IMR-90 (cell line): Measurements from ENCODE around the gene ST6GALNAC4. TPM values are rescaled to one million over a fixed set of nuclear protein-coding genes. Genes with fewer than 3 reads are reported as not detected.

Source experiments
- ATAC-seq: fragments of 200-7000 bp; cut with Tn5 transposase; 2 replicates; pipeline ENCODE4 v1.9.1; 2020; ENCODE audit warnings: low read depth, mild to moderate bottlenecking, moderate library complexity
- BruUV-seq: library from RNA; stranded (reverse); fragments of 400-500 nt; replicated peaks from 2 replicates; lab custom pipeline; 2021; lab: Mats Ljungman, UMichigan
- CTCF ChIA-PET: fragments of 300-600 bp; formaldehyde crosslinking; extraction: SDS; loops from one replicate; lab custom pipeline; 2021; ENCODE audit warnings: antibody characterized with exemption; lab: Yijun Ruan, JAX
- POLR2A ChIA-PET: fragments of 300-600 bp; sonication (Branson Sonifier 250); formaldehyde crosslinking; loops from one replicate; lab custom pipeline; 2022; ENCODE audit warnings: antibody characterized with exemption; ENCODE audit not compliant: unreplicated experiment; lab: Charles Lee
- DNase-seq: peaks from one replicate; pipeline ENCODE4 v3.0.0; 2013
- H2AFZ ChIP-seq: replicated peaks from 2 replicates; pipeline ENCODE3; 2013; ENCODE audit warnings: low read length, mild to moderate bottlenecking; ENCODE audit not compliant: poor library complexity
- H2AK5ac ChIP-seq: 2 replicates; pipeline ENCODE4 v1.6.1; 2013; ENCODE audit warnings: low read depth, low read length, inconsistent platforms
- H2AK9ac ChIP-seq: replicated peaks from 2 replicates; pipeline ENCODE3; 2013; ENCODE audit warnings: mild to moderate bottlenecking, low read depth, low read length, moderate library complexity; ENCODE audit not compliant: poor library complexity
- H2BK120ac ChIP-seq: 2 replicates; pipeline ENCODE4 v1.6.1; 2013; ENCODE audit warnings: low read depth, low read length, inconsistent platforms
- H2BK15ac ChIP-seq: 3 replicates; pipeline ENCODE4 v1.6.1; 2013; ENCODE audit warnings: low read depth, low read length, inconsistent platforms
- H2BK20ac ChIP-seq: 2 replicates; pipeline ENCODE4 v1.6.1; 2013; ENCODE audit warnings: low read depth, mild to moderate bottlenecking, inconsistent platforms, low read length, moderate library complexity
- H2BK5ac ChIP-seq: 2 replicates; pipeline ENCODE4 v1.6.1; 2013; ENCODE audit warnings: mild to moderate bottlenecking, low read depth, low read length, inconsistent platforms; ENCODE audit not compliant: poor library complexity, severe bottlenecking
- H3K14ac ChIP-seq: replicated peaks from 2 replicates; pipeline ENCODE4 v1.6.1; 2013; ENCODE audit warnings: low read depth, low read length, inconsistent platforms
- H3K18ac ChIP-seq: 2 replicates; pipeline ENCODE4 v1.6.1; 2013; ENCODE audit warnings: low read depth, low read length, control low read depth
- H3K23ac ChIP-seq: 2 replicates; pipeline ENCODE4 v1.6.1; 2013; ENCODE audit warnings: low read depth, low read length, inconsistent platforms
- H3K27ac ChIP-seq: 2 replicates; pipeline ENCODE4 v1.5.1; 2013; ENCODE audit warnings: mild to moderate bottlenecking, control low read depth, low read length; ENCODE audit not compliant: insufficient read depth
- H3K27me3 ChIP-seq: 2 replicates; pipeline ENCODE4 v1.6.1; 2013; ENCODE audit warnings: low read length; ENCODE audit not compliant: control insufficient read depth, insufficient read depth
- H3K36me3 ChIP-seq: 2 replicates; pipeline ENCODE4 v1.6.1; 2013; ENCODE audit warnings: low read length, mixed read lengths; ENCODE audit not compliant: control insufficient read depth, insufficient read depth
- H3K4ac ChIP-seq: 2 replicates; pipeline ENCODE4 v1.6.1; 2013; ENCODE audit warnings: low read depth, low read length, inconsistent platforms
- H3K4me1 ChIP-seq: 2 replicates; pipeline ENCODE4 v1.6.1; 2013; ENCODE audit warnings: low read length, mixed read lengths; ENCODE audit not compliant: control insufficient read depth, insufficient read depth
- H3K4me2 ChIP-seq: 2 replicates; pipeline ENCODE4 v1.6.1; 2013; ENCODE audit warnings: low read depth, mild to moderate bottlenecking, control low read depth, low read length, moderate library complexity
- H3K4me3 ChIP-seq: 2 replicates; pipeline ENCODE4 v1.5.1; 2013; ENCODE audit warnings: low read depth, mild to moderate bottlenecking, control low read depth, low read length, moderate library complexity; ENCODE audit not compliant: insufficient read depth
- H3K56ac ChIP-seq: 2 replicates; pipeline ENCODE4 v1.6.1; 2013; ENCODE audit warnings: low read length, inconsistent platforms; ENCODE audit not compliant: insufficient read depth; ENCODE audit errors: extremely low read depth
- H3K79me1 ChIP-seq, 2 experiments: 2 replicates each; pipeline ENCODE4 v1.6.1; 2013; ENCODE audit warnings: low read length in 2 of 2, inconsistent platforms in 1 of 2, low read depth in 1 of 2
- H3K9ac ChIP-seq: 2 replicates; pipeline ENCODE4 v1.6.1; 2013; ENCODE audit warnings: low read depth, low read length, control low read depth
- H3K9me1 ChIP-seq: 2 replicates; pipeline ENCODE4 v1.6.1; 2013; ENCODE audit warnings: low read length, inconsistent platforms; ENCODE audit not compliant: insufficient read depth
- H3K9me3 ChIP-seq: 2 replicates; pipeline ENCODE4 v1.6.1; 2013; ENCODE audit warnings: low read length; ENCODE audit not compliant: control insufficient read depth, insufficient read depth
- H4K20me1 ChIP-seq: 2 replicates; pipeline ENCODE4 v1.6.1; 2013; ENCODE audit warnings: low read length, inconsistent platforms; ENCODE audit not compliant: insufficient read depth
- H4K5ac ChIP-seq: 2 replicates; pipeline ENCODE4 v1.6.1; 2013; ENCODE audit warnings: mild to moderate bottlenecking, low read depth, low read length, control low read depth
- H4K8ac ChIP-seq, 2 experiments: 2 replicates each; pipeline ENCODE4 v1.6.1; 2013; ENCODE audit warnings: low read depth in 2 of 2, low read length in 2 of 2, control low read depth in 1 of 2, inconsistent platforms in 1 of 2
- H4K91ac ChIP-seq: 2 replicates; pipeline ENCODE4 v1.6.1; 2013; ENCODE audit warnings: low read depth, low read length, inconsistent platforms; ENCODE audit not compliant: insufficient read depth
- BHLHE40 ChIP-seq: fragments of 150-350 bp; IDR thresholded peaks from 2 replicates; pipeline ENCODE4 v1.6.1; 2016; ENCODE audit warnings: mild to moderate bottlenecking, low read depth, low read length
- CEBPB ChIP-seq: IDR thresholded peaks from 2 replicates; pipeline ENCODE4 v1.6.1; 2012; ENCODE audit warnings: low read depth, low read length, improper control_type of control experiment
- CHD1 ChIP-seq: IDR thresholded peaks from 2 replicates; pipeline ENCODE4 v1.6.1; 2012; ENCODE audit warnings: low read depth, low read length, improper control_type of control experiment
- CTCF ChIP-seq: conservative IDR thresholded peaks from 2 replicates; pipeline ENCODE4 v1.5.1; 2012; ENCODE audit warnings: mild to moderate bottlenecking, low read depth, low read length, improper control_type of control experiment
- ELK1 ChIP-seq: fragments of 150-350 bp; IDR thresholded peaks from 2 replicates; pipeline ENCODE4 v1.6.1; 2016; ENCODE audit warnings: low read depth, mild to moderate bottlenecking, low read length, moderate library complexity, borderline replicate concordance
- FOS ChIP-seq: fragments of 150-350 bp; IDR thresholded peaks from 2 replicates; pipeline ENCODE4 v1.6.1; 2016; ENCODE audit warnings: low read depth, low read length
- MAFK ChIP-seq: IDR thresholded peaks from 2 replicates; pipeline ENCODE4 v1.6.1; 2012; ENCODE audit warnings: low read depth, low read length, improper control_type of control experiment
- MAZ ChIP-seq: IDR thresholded peaks from 2 replicates; pipeline ENCODE4 v1.6.1; 2012; ENCODE audit warnings: low read depth, mild to moderate bottlenecking, low read length, improper control_type of control experiment, moderate library complexity, borderline replicate concordance
- MXI1 ChIP-seq: IDR thresholded peaks from 2 replicates; pipeline ENCODE4 v1.6.1; 2012; ENCODE audit warnings: low read depth, mild to moderate bottlenecking, low read length, moderate library complexity, borderline replicate concordance
- NFE2L2 ChIP-seq: fragments of 150-350 bp; IDR thresholded peaks from 2 replicates; pipeline ENCODE4 v1.6.1; 2016; ENCODE audit warnings: low read depth, mild to moderate bottlenecking, low read length
- POLR2A ChIP-seq: IDR thresholded peaks from 2 replicates; pipeline ENCODE4 v1.6.1; 2012; ENCODE audit warnings: mild to moderate bottlenecking, low read depth, low read length
- RAD21 ChIP-seq: IDR thresholded peaks from 2 replicates; pipeline ENCODE4 v1.6.1; 2012; ENCODE audit warnings: low read length, improper control_type of control experiment
- RCOR1 ChIP-seq: IDR thresholded peaks from 2 replicates; pipeline ENCODE4 v1.6.1; 2012; ENCODE audit warnings: mild to moderate bottlenecking, low read length, improper control_type of control experiment; ENCODE audit not compliant: insufficient replicate concordance
- RFX5 ChIP-seq: IDR thresholded peaks from 2 replicates; pipeline ENCODE4 v1.8.0; 2012; ENCODE audit warnings: low read depth, mild to moderate bottlenecking, low read length, moderate library complexity
- SMC3 ChIP-seq: fragments of 150-350 bp; IDR thresholded peaks from 2 replicates; pipeline ENCODE4 v1.6.1; 2016; ENCODE audit warnings: low read depth, mild to moderate bottlenecking, antibody characterized with exemption, low read length, moderate library complexity
- USF2 ChIP-seq: fragments of 150-350 bp; IDR thresholded peaks from 2 replicates; pipeline ENCODE4 v1.6.1; 2017; ENCODE audit warnings: mild to moderate bottlenecking, antibody characterized with exemption, low read length, low read depth
- WGBS, 2 experiments: methylation state at CpG; one replicate each; pipeline versions ENCODE4 v1.1.5 to v1.1.7; 2013; ENCODE audit warnings: missing lambda C conversion rate in 2 of 2; ENCODE audit not compliant: insufficient read length in 1 of 2; ENCODE audit errors: extremely low coverage in 2 of 2; 5-methylcytosine and 5-hydroxymethylcytosine counted together
- dilution Hi-C: fragments of 300-500 bp; cut with HindIII; formaldehyde crosslinking; loops from one replicate; pipeline ENCODE4 v1.14.3; 2018; ENCODE audit warnings: low sequenced_read_pairs; ENCODE audit not compliant: unreplicated experiment
- in situ Hi-C: fragments of 300-500 bp; cut with MboI; formaldehyde crosslinking; loops from 3 replicates; pipeline ENCODE4 v1.14.3; 2019; ENCODE audit warnings: low sequenced_read_pairs, inconsistent platforms, mixed read lengths
- intact Hi-C: fragments of 100-400 bp; cut with micrococcal nuclease; formaldehyde crosslinking; loops from 2 replicates; pipeline ENCODE4 v1.10.0; 2022
- polyA plus RNA-seq, 3 experiments: library from polyadenylated mRNA; depleted of rRNA; stranded (reverse); fragments of >200 nt; gene quantifications; 2 replicates each; pipeline ENCODE4 v1.2.3, GENCODE V29; 2012; ENCODE audit warnings: low replicate concordance in 1 of 3
- total RNA-seq: library from RNA; depleted of rRNA; stranded (reverse); fragments of >200 nt; gene quantifications from 2 replicates; pipeline ENCODE4 v1.2.3, GENCODE V29; 2012

ST6GALNAC4 gene
- total and polyA plus RNA-seq, 2 of the 4 experiments (the other 2 are of a cell fraction): 12.5 to 32.9 TPM

- Histone ChIP-seq H3K79me1 (peaks cover 4 to 31% of the 10 kb centered on the region in 2 experiments), H3K14ac (no peak overlapping the region), H3K36me3 (peaks cover 31% of the 10 kb centered on the region), H4K5ac (no peak overlapping the region), H2BK15ac (no peak overlapping the region), H3K27ac (no peak overlapping the region), H3K9me1 (peaks cover 2% of the 10 kb centered on the region; the same call in 1 of the 2 replicates), H2BK120ac (no peak overlapping the region), H2AFZ (no peak overlapping the region), H4K91ac (no peak overlapping the region), H2AK5ac (no peak overlapping the region), H2AK9ac (no peak overlapping the region), H3K18ac (no peak overlapping the region), H4K8ac (no peak overlapping the region), H3K23ac (no peak overlapping the region), H3K4me1 (peaks cover 15% of the 10 kb centered on the region), H3K4me2 (no peak overlapping the region), H3K27me3 (no peaks in the 10 kb centered on the region), H3K9me3 (no peaks in the 10 kb centered on the region), H4K20me1 (0 out of 2 replicates have a peak, but pooled peaks cover 4% of the 10 kb centered on the region), H3K9ac (no peak overlapping the region), H2BK20ac (no peak overlapping the region; the same call in 1 of the 2 replicates), H3K4me3 (no peak overlapping the region), H3K56ac (no peak overlapping the region), H2BK5ac (no peak overlapping the region), H3K4ac (no peak overlapping the region; the same call in 1 of the 2 replicates)
- dilution Hi-C loops: no loop called here
- intact Hi-C loops: loop anchor here (10.0 kb wide), 1 partner anchor 298 kb away; the partner anchor contains the start of gene STXBP1
- POLR2A ChIA-PET: interaction anchor here (0.6 kb wide), 1 partner anchor 155 kb away, joined by 3 read pairs; the partner anchor contains the start of gene SLC25A25
- in situ Hi-C loops: no loop called here
- BruUV-seq: no TSS peak
- ATAC-seq (no peak), DNase-seq (no peak)
- no CpG with 5 or more reads among the region's 5 CpGs for WGBS, 2 experiments
- TF ChIP-seq MXI1: no peak
- no peak for TF ChIP-seq CTCF
- no peak for TF ChIP-seq MAZ
- TF ChIP-seq RFX5: no peak
- no peak for TF ChIP-seq FOS
- no peak for TF ChIP-seq CEBPB
- no peak for TF ChIP-seq ELK1
- TF ChIP-seq RCOR1: no peak
- no peak for TF ChIP-seq RAD21
- TF ChIP-seq SMC3: no peak
- TF ChIP-seq NFE2L2: no peak
- no peak for TF ChIP-seq POLR2A
- no peak for TF ChIP-seq CHD1
- TF ChIP-seq BHLHE40: no peak
- TF ChIP-seq USF2: no peak
- TF ChIP-seq MAFK: no peak
- CTCF ChIA-PET: interaction anchor here (0.8 kb wide), 1 partner anchor 9 kb away, joined by 3 read pairs; no protein-coding TSS in a partner anchor
These were observed 4.0 kb downstream of the ST6GALNAC4 start for GRCh38 chr9:127912882-127913281.
